Right atrium auricular region (tissue), 2 donors: ENCODE data around the gene TIGD1. TPM values are rescaled to one million over a fixed set of nuclear protein-coding genes. Genes with fewer than 3 reads are reported as not detected.

ENCODE experiments used
- DNase-seq: peaks from one replicate; pipeline ENCODE4 v3.0.0-alpha.2; 2019; ENCODE audit warnings: low spot score
- H3K27ac ChIP-seq, 2 donors: fragments of 200-600 bp; sonication (generic); 1 replicate in 1 of 2; 2 replicates in 1 of 2; pipeline ENCODE4 v1.5.1; 2016 to 2019
- H3K27me3 ChIP-seq, 2 donors: fragments of 200-600 bp; sonication (generic); one replicate each; pipeline versions ENCODE4 v1.5.1 to v1.6.0; 2017 to 2019
- H3K36me3 ChIP-seq: fragments of 200-600 bp; sonication (generic); one replicate; pipeline ENCODE4 v1.5.1; 2016
- H3K4me1 ChIP-seq, 2 donors: fragments of 200-600 bp; sonication (generic); one replicate each; pipeline versions ENCODE4 v1.5.1 to v1.6.0; 2017 to 2019
- H3K4me3 ChIP-seq, 2 donors: fragments of 200-600 bp; sonication (generic); 1 replicate in 1 of 2; 2 replicates in 1 of 2; pipeline ENCODE4 v1.5.1; 2017 to 2019; ENCODE audit warnings: mild to moderate bottlenecking in 1 of 2, moderate library complexity in 1 of 2
- H3K9me3 ChIP-seq, 2 donors: fragments of 200-600 bp; sonication (generic); one replicate each; pipeline ENCODE4 v1.5.1; 2019
- CTCF ChIP-seq, 2 donors: fragments of 200-600 bp; sonication (generic); IDR thresholded peaks; one replicate each; pipeline ENCODE4 v1.5.1; 2019; ENCODE audit warnings: antibody characterized with exemption in 2 of 2
- total RNA-seq, 2 donors: library from RNA; depleted of rRNA; stranded (reverse); fragments of >200 nt; gene quantifications; one replicate each; pipeline ENCODE4 v1.1.0, GENCODE V29; 2016

The TIGD1 gene
- total RNA-seq, 2 donors from 2014 or later: 1.7 to 2.0 TPM

- no peak for TF ChIP-seq CTCF (IDR thresholded peaks at IDR 0.05)
- Histone ChIP-seq H3K36me3 (no peaks in the 10 kb centered on the region), H3K4me3 (no peak overlapping the region), H3K27me3 (peaks cover 0 to 20% of the 10 kb centered on the region in 2 donors), H3K9me3 (no peaks in the 10 kb centered on the region), H3K4me1 (peaks cover 0 to 20% of the 10 kb centered on the region in 2 donors), H3K27ac (no peak overlapping the region)
- DNase-seq: no peak
Observed at GRCh38 chr2:232518844-232519243, 31.5 kb downstream of the TIGD1 start.

GRCh38 chr2:232516551-232516950 lies 33.8 kb downstream of the TIGD1 start:
- Histone ChIP-seq H3K27ac (no peak overlapping the region), H3K9me3 (no peaks in the 10 kb centered on the region), H3K4me3 (no peak overlapping the region), H3K4me1 (no peaks in the 10 kb centered on the region), H3K27me3 (peaks cover 0 to 2% of the 10 kb centered on the region in 2 donors), H3K36me3 (no peaks in the 10 kb centered on the region)
- no peak for DNase-seq
- TF ChIP-seq CTCF (IDR thresholded peaks at IDR 0.05): no peak

- H3K27ac ChIP-seq: no peak overlapping the region
- H3K27me3 ChIP-seq: no peaks in the 10 kb centered on the region
- no peak overlapping the region for H3K4me3 ChIP-seq
- TF ChIP-seq CTCF (IDR thresholded peaks at IDR 0.05): no peak
- no peaks in the 10 kb centered on the region for H3K9me3 ChIP-seq
- H3K4me1 ChIP-seq: no peaks in the 10 kb centered on the region
- no peak for DNase-seq
- no peaks in the 10 kb centered on the region for H3K36me3 ChIP-seq
Observed at GRCh38 chr2:232515639-232516038, 34.7 kb downstream of the TIGD1 start.

DNA sequence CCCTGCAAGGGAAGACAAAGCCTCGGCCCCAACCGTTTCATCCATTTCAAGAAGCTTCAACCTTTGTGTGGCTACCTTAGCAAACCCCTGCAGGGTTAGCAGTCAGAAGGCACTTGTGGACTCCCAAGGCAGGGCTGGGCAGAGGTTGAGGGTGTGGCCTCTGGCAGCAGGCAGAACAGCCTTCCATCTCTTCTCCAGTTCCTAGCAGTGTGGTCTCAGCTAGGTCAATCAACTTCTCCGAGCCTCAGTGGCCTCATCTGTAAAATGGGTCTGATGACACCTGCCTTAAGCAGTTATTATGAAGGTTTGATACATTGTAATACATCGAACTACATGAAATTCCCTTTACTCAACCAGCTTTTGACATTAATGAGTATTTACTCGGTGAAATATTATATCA lies 37.0 kb downstream of the TIGD1 start:
- Histone ChIP-seq H3K4me1 (no peaks in the 10 kb centered on the region), H3K9me3 (no peaks in the 10 kb centered on the region), H3K4me3 (no peak overlapping the region), H3K27ac (no peak overlapping the region), H3K27me3 (no peaks in the 10 kb centered on the region), H3K36me3 (no peaks in the 10 kb centered on the region)
- no peak for DNase-seq
- TF ChIP-seq CTCF (IDR thresholded peaks at IDR 0.05): no peak

DNA sequence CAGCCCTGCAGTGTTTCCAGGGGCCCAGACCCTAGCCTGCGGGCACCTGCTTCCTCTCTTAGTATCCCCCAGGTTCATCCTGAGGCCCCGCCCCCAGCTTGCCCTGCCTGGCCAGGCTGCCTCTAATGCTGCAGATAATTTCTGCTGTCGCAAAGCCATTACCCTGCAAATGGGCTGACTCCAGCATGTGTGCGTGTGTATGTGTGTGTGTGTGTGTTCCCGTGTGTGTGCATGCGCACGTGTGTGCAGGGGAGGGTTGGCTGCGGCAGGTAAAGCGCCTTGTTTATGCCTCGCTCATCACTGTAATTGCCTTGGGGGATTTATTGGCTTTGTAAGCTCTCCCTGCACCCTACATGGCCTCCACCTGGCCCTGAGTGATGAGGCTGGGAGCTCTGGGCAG lies 37.8 kb downstream of the TIGD1 start:
- H3K4me1 ChIP-seq: no peaks in the 10 kb centered on the region
- no peak overlapping the region for H3K27ac ChIP-seq
- no peak for TF ChIP-seq CTCF (IDR thresholded peaks at IDR 0.05)
- H3K36me3 ChIP-seq: no peaks in the 10 kb centered on the region
- H3K27me3 ChIP-seq: no peaks in the 10 kb centered on the region
- no peak overlapping the region for H3K4me3 ChIP-seq
- no peak for DNase-seq
- no peaks in the 10 kb centered on the region for H3K9me3 ChIP-seq

DNA sequence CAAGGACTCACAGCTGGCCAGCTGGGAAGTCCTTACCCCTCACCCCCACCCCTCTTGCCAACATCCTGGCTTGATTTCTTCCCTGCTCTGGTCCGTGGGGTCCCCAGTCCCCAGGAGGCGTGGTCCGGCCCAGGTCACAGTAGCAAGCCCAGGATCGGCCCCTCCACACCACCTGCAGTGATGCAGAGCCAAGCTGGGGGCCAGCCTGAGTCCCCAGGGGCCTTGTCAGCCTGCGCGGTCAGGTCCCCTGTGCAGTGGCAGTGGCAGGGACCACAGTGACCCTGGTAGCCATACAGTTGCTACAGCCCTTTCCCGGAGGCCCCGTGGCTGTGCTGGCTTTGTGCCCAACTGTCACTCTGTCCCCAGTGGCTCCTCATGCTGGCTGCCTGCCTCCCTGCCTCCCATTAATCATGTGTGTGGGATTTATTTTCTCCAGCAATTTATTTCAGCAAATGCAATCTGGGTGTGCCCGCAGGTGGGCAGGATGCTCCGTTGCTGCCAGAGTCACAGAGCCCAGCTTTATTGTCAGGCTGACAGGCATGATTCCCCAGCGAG lies 38.9 kb downstream of the TIGD1 start:
- H3K27ac ChIP-seq: no peak overlapping the region
- H3K36me3 ChIP-seq: no peaks in the 10 kb centered on the region
- no peaks in the 10 kb centered on the region for H3K27me3 ChIP-seq
- TF ChIP-seq CTCF (IDR thresholded peaks at IDR 0.05): no peak
- DNase-seq: no peak
- H3K9me3 ChIP-seq: no peaks in the 10 kb centered on the region
- H3K4me3 ChIP-seq: no peak overlapping the region
- H3K4me1 ChIP-seq: no peaks in the 10 kb centered on the region
